Smooth muscle cell (in vitro differentiated cells): ENCODE results near the gene NUDT19. TPM values are rescaled to one million over a fixed set of nuclear protein-coding genes. Genes with fewer than 3 reads are reported as not detected.
"Not testable (repeated sequence)": the region's sequence is repeated elsewhere in the genome, so short reads cannot be mapped to it uniquely, and the experiment has no call there.

ENCODE experiments used
- DNase-seq: peaks from one replicate; lab custom pipeline; 2025; ENCODE audit not compliant: unreplicated experiment; lab: John Stamatoyannopoulos, UW
- H2AFZ ChIP-seq: fragments of 200-600 bp; sonication (generic); 2 replicates; pipeline ENCODE4 v1.6.0; 2016; ENCODE audit warnings: antibody characterized with exemption, low read depth, mild to moderate bottlenecking
- H3F3A ChIP-seq: fragments of 200-600 bp; sonication (generic); 2 replicates; pipeline ENCODE4 v1.6.0; 2017; ENCODE audit warnings: antibody characterized with exemption, low read depth
- H3K27ac ChIP-seq: fragments of 200-600 bp; sonication (generic); 2 replicates; pipeline ENCODE4 v1.5.1; 2016; ENCODE audit warnings: low read depth, mild to moderate bottlenecking
- H3K27me3 ChIP-seq: fragments of 200-600 bp; sonication (generic); 2 replicates; pipeline ENCODE4 v1.6.1; 2016; ENCODE audit warnings: low read depth, mild to moderate bottlenecking
- H3K36me3 ChIP-seq: fragments of 200-600 bp; sonication (generic); 2 replicates; pipeline ENCODE4 v1.5.1; 2016; ENCODE audit warnings: low read depth
- H3K4me1 ChIP-seq: fragments of 200-600 bp; sonication (generic); 2 replicates; pipeline ENCODE4 v1.5.1; 2016; ENCODE audit warnings: low read depth
- H3K4me2 ChIP-seq: fragments of 200-600 bp; sonication (generic); 2 replicates; pipeline ENCODE4 v1.6.0; 2016; ENCODE audit warnings: mild to moderate bottlenecking
- H3K4me3 ChIP-seq: fragments of 200-600 bp; sonication (generic); 2 replicates; pipeline ENCODE4 v1.5.1; 2016; ENCODE audit warnings: mild to moderate bottlenecking
- H3K79me2 ChIP-seq: fragments of 200-600 bp; sonication (generic); 2 replicates; pipeline ENCODE4 v1.6.0; 2016; ENCODE audit warnings: low read depth, mild to moderate bottlenecking
- H3K9ac ChIP-seq: fragments of 200-600 bp; sonication (generic); 2 replicates; pipeline ENCODE4 v1.6.0; 2016; ENCODE audit warnings: low read depth
- H3K9me3 ChIP-seq: fragments of 200-600 bp; sonication (generic); replicated peaks from 2 replicates; pipeline ENCODE4 v1.5.1; 2016; ENCODE audit warnings: low read depth
- H4K20me1 ChIP-seq: fragments of 200-600 bp; sonication (generic); 2 replicates; pipeline ENCODE4 v1.6.0; 2016; ENCODE audit warnings: low read depth
- WGBS: methylation state at CpG from one replicate; pipeline ENCODE4 v1.1.7; 2016; ENCODE audit warnings: low lambda C conversion rate; 5-methylcytosine and 5-hydroxymethylcytosine counted together
- polyA plus RNA-seq: library from polyadenylated mRNA; unstranded; fragments of >200 nt; fragmentation: Nextera tagmentation; extraction: Ambion mirVana; gene quantifications from 2 replicates; pipeline ENCODE4 v1.2.1, GENCODE V29; 2016
- total RNA-seq: library from RNA; depleted of rRNA; stranded (reverse); fragments of >200 nt; gene quantifications from 2 replicates; pipeline ENCODE4 v1.2.3, GENCODE V29; 2014
- TF ChIP-seq, protein P1 (sequence below): fragments of 200-600 bp; sonication (generic); IDR thresholded peaks from 2 replicates; pipeline ENCODE4 v1.5.1; 2017; ENCODE audit warnings: borderline replicate concordance, mild to moderate bottlenecking, antibody characterized with exemption; ENCODE audit not compliant: insufficient read depth, poor library complexity, severe bottlenecking

Gene NUDT19
- total and polyA plus RNA-seq, 2 experiments from 2014 or later: 2.2 to 3.5 TPM

DNA sequence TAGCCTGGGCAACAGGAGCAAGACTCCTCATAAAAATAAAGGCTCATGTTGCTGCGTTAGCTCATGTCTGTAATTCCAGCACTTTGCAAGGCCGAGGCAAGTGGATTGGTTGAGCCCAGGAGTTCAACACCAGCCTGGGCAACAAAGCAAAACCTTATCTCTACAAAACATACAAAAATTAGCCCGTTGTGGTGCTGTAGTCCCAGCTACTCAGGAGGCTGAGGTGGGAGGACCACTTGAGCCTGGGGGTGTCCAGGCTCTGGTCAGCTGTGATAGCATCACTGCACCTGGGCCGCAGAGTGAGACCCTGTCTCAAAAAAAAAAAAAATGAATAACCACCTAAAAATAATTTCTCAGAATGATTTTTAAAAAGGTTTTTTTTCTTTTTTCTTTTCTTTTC lies 3.9 kb upstream of the NUDT19 start:
- Histone ChIP-seq H2AFZ (no peak overlapping the region), H4K20me1 (no peaks in the 10 kb centered on the region), H3K9me3 (no peaks in the 10 kb centered on the region), H3K27ac (no peak overlapping the region), H3K27me3 (no peaks in the 10 kb centered on the region), H3K79me2 (peaks cover 8% of the 10 kb centered on the region), H3K9ac (no peak overlapping the region), H3K4me2 (no peak overlapping the region), H3K4me3 (no peak overlapping the region), H3K36me3 (no peaks in the 10 kb centered on the region), H3K4me1 (peaks cover 5% of the 10 kb centered on the region), H3F3A (peaks cover 9% of the 10 kb centered on the region)
- WGBS: 92% methylated on average over 4 of the region's 4 CpGs
- TF ChIP-seq, protein P1, sequence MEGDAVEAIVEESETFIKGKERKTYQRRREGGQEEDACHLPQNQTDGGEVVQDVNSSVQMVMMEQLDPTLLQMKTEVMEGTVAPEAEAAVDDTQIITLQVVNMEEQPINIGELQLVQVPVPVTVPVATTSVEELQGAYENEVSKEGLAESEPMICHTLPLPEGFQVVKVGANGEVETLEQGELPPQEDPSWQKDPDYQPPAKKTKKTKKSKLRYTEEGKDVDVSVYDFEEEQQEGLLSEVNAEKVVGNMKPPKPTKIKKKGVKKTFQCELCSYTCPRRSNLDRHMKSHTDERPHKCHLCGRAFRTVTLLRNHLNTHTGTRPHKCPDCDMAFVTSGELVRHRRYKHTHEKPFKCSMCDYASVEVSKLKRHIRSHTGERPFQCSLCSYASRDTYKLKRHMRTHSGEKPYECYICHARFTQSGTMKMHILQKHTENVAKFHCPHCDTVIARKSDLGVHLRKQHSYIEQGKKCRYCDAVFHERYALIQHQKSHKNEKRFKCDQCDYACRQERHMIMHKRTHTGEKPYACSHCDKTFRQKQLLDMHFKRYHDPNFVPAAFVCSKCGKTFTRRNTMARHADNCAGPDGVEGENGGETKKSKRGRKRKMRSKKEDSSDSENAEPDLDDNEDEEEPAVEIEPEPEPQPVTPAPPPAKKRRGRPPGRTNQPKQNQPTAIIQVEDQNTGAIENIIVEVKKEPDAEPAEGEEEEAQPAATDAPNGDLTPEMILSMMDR: no peak
- DNase-seq: no peak

GRCh38 chr19:32688311-32688710 lies 3.3 kb upstream of the NUDT19 start:
- H3K4me2 ChIP-seq: no peak overlapping the region
- DNase-seq: no peak
- WGBS: 96% methylated on average over 1 of the region's 1 CpG

DNA sequence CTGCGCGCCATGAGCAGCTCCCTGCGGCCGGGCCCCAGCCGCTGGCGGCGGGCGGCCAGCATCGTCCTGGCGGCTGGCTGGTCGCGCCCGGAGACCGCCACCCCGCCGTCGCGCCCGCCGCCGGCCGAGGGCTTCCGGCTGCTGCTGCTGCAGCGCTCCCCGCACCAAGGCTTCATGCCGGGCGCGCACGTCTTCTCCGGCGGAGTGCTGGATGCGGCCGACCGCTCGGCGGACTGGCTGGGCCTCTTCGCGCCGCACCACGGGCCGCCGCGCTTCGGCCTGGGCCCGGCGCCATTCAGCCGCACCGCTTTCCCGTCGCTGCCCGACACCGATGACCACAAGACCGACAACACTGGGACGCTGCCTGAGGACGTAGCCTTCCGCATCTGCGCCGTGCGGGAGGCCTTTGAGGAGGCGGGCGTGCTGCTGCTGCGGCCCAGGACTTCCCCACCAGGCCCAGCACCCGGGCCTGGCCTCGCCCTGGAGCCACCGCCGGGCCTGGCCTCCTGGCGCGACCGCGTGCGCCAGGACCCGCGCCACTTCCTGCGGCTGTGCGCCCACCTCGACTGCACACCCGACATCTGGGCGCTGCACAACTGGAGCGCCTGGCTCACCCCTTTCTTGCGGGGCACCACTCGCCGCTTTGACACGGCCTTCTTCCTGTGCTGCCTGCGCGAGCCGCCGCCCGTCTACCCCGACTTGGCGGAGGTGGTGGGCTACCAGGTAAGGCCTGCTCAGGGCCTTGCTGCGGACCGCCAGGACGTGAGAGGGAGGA lies 518 bp downstream of the NUDT19 start:
- peak; percentile 48 for DNase-seq
- TF ChIP-seq, protein P1: no peak

More at GRCh38 chr19:32688311-32688710, 3.3 kb upstream of the NUDT19 start:
- TF ChIP-seq, protein P1: no peak
- Histone ChIP-seq H3F3A (peaks cover 9% of the 10 kb centered on the region), H2AFZ (no peak overlapping the region), H3K27me3 (no peaks in the 10 kb centered on the region), H3K4me3 (no peak overlapping the region), H3K9me3 (no peaks in the 10 kb centered on the region), H3K36me3 (no peaks in the 10 kb centered on the region), H3K79me2 (peaks cover 14% of the 10 kb centered on the region), H3K9ac (no peak overlapping the region), H3K27ac (no peak overlapping the region), H4K20me1 (no peaks in the 10 kb centered on the region), H3K4me1 (peaks cover 9% of the 10 kb centered on the region)

DNA sequence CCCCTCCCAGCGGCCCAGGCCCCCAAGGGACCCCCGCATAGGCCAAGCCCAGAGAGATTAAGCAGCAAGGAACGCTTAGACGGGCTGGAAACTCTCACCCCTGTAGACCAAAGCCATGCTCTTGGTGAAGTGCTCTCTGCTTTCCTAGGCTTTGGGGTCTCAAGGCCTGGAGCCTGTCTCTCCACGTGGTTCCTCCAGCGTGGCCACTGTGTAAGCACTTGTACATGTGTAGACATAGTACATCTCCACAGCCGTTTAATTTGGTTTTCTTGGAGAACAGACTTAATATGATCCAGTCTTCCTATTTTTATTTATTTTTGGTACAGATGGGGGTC lies 1.1 kb downstream of the NUDT19 start:
- Histone ChIP-seq H3K27ac (no peak overlapping the region), H3K9me3 (no peaks in the 10 kb centered on the region), H3K9ac (peak overlapping the region; percentile 55), H3F3A (peaks cover 9% of the 10 kb centered on the region), H3K79me2 (peaks cover 47% of the 10 kb centered on the region), H3K27me3 (no peaks in the 10 kb centered on the region), H4K20me1 (peaks cover 38% of the 10 kb centered on the region), H3K4me1 (peaks cover 14% of the 10 kb centered on the region), H3K4me2 (peak overlapping the region; percentile 94), H3K4me3 (peak overlapping the region; percentile 68), H2AFZ (peak overlapping the region; percentile 79), H3K36me3 (no peaks in the 10 kb centered on the region)
- TF ChIP-seq, protein P1: no peak
- no peak for DNase-seq
- 90% methylated on average over 7 of the region's 7 CpGs for WGBS

More for the DNA sequence above, 518 bp downstream of the NUDT19 start:
- Histone ChIP-seq H3K9me3 (no peaks in the 10 kb centered on the region), H3K27ac (peak overlapping the region; percentile 37), H3K4me3 (peak overlapping the region; percentile 68), H3K27me3 (no peaks in the 10 kb centered on the region), H3K4me1 (peaks cover 14% of the 10 kb centered on the region), H3K4me2 (peak overlapping the region; percentile 94), H3K9ac (peak overlapping the region; percentile 55), H4K20me1 (peaks cover 34% of the 10 kb centered on the region), H2AFZ (peak overlapping the region; percentile 79), H3K36me3 (no peaks in the 10 kb centered on the region), H3K79me2 (peaks cover 43% of the 10 kb centered on the region), H3F3A (peaks cover 9% of the 10 kb centered on the region)
- WGBS: 22% methylated on average over 83 of the region's 93 CpGs

DNA sequence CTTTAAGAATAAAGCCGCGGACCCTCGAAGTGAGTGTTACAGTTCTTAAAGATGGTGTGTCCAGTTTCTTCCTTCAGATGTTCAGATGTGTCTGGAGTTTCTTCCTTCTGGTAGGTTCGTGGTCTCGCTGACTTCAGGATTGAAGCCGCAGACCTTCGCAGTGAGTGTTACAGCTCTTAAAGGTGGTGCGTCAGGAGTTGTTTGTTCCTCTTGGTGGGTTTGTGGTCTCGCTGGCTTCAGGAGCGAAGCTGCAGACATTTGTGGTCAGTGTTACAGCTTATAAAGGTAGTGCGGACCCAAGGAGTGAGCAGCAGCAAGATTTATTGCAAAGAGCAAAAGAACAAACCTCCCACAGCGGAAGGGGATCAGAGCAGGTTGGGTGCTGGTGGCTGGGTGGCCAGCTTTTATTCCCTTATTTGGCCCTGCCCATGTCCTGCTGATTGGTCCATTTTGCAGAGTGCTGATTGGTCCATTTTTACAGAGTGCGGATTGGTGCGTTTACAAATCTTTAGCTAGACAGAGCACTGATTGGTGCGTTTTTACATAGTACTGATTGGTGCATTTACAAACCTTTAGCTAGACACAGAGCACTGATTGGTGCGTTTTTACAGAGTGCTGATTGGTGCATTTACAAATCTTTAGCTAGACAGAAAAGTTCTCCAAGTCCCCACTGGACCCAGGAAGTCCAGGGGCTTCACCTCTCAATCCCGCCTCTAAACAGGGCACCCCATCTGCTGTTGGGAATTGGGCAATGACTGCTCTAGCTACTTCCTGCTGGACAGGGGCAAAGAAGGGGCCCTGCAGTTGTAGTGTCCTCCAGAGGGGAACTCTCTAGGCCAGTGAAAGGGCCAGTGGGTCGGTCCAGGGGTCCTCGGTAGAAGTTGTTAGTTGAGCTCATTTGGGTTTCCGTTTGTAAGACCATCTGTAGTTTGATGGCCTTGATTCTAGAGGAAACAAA lies 1.8 kb downstream of the NUDT19 start:
- peaks cover 14% of the 10 kb centered on the region for H3K4me1 ChIP-seq
- H3K4me3 ChIP-seq: peak overlapping the region; percentile 68
- H3K4me2 ChIP-seq: peak overlapping the region; percentile 94
- H3K36me3 ChIP-seq, H3F3A ChIP-seq, H3K27me3 ChIP-seq, H3K9me3 ChIP-seq, H3K9ac ChIP-seq, H2AFZ ChIP-seq, DNase-seq: not testable (repeated sequence)
- WGBS: 97% methylated on average over 20 of the region's 20 CpGs
- peaks cover 47% of the 10 kb centered on the region for H3K79me2 ChIP-seq
- peaks cover 40% of the 10 kb centered on the region for H4K20me1 ChIP-seq
- H3K27ac ChIP-seq: peak overlapping the region; percentile 19
